ENCODE data around the gene MMS19.
A peak's percentile ranks its signal among the peaks of the same experiment; 100 is the strongest.

The MMS19 gene

DNA sequence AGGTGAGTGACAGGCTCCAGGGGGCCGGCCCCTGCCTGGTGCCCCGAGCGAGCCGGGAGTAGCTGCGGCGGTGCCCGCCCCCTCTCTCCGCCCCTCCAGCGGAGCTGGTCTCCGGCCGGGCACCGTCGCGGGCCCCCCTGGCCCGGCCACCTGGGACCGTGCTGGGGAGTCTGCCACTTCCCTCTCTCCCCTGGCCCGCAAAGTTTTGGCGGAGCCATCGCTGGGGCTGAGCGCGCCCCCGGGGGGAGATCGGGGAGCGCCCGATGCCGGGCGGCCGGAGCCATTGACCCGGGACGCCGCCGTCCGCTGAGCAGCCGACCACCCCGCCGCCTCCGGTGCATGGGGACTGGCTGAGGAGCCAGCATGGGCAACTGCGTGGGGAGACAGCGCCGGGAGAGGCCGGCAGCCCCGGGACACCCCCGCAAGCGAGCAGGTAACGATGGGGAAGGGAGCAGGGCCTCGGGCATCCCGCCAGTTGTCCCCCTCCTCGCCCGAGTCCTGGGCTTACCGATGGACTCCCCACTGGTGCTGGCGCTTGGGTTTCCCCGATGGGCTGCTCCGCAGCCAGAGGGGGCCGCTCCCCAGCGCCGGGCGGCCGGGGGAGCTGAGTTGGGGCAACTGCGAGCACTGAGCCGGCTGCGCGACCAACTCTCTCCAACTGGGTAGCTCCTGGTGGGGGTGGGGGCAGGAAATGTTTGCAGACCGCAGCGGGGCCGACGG, 779 bp upstream of the MMS19 start, which contains the start of gene UBTD1:
Gene UBTD1, plus strand, starts transcription at position 84 of the 720 bp plus-strand sequence. Its CDS starts 280 bp downstream, at position 364.
- Histone ChIP-seq H3K36me3 (no peaks in the 10 kb centered on the region), H3K4me3 (ENCODE audit: low read depth in 1 of 2, low read length in 1 of 2) (peak within 1 kb of the TSS; percentile 94 to 97), H3K27ac (peak within 1 kb of the TSS; percentile 97), H3K27me3 (no peaks in the 10 kb centered on the region), H3K9me3 (no peaks in the 10 kb centered on the region), H3K4me1 (ENCODE audit: control insufficient read depth in 1 of 2, insufficient read depth in 1 of 2, low read depth in 1 of 2, low read length in 1 of 2) (peaks cover 54 to 57% of the 10 kb centered on the region in 2 experiments)
- TF ChIP-seq, protein P1, sequence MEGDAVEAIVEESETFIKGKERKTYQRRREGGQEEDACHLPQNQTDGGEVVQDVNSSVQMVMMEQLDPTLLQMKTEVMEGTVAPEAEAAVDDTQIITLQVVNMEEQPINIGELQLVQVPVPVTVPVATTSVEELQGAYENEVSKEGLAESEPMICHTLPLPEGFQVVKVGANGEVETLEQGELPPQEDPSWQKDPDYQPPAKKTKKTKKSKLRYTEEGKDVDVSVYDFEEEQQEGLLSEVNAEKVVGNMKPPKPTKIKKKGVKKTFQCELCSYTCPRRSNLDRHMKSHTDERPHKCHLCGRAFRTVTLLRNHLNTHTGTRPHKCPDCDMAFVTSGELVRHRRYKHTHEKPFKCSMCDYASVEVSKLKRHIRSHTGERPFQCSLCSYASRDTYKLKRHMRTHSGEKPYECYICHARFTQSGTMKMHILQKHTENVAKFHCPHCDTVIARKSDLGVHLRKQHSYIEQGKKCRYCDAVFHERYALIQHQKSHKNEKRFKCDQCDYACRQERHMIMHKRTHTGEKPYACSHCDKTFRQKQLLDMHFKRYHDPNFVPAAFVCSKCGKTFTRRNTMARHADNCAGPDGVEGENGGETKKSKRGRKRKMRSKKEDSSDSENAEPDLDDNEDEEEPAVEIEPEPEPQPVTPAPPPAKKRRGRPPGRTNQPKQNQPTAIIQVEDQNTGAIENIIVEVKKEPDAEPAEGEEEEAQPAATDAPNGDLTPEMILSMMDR (IDR thresholded peaks at IDR 0.05), result no peak

DNA sequence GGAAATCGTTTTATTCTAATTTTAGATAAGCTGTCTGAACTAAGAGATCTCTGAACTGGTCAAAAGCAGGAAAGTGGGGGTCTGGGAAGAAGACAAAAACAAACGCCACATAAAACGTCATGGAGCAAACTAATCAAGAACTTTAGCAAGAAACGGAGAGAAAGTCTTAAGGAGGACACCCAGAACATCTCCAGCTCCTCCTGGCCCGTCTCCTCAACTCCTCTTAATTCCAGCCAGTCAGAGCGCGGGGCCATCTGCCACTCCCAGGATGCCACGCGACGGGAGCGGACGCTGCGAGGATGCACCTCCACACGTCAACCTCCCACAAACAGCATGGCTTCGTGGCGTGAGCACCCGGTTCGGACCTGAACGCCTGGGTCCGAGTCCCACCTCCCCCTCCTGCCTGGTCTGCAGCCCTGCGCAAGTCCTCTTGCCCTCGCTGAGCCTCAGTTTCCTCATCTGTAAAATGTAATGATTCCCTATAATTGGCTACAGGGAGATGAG, 598 bp downstream of the MMS19 start:
- peak overlapping the region; percentile 97 for H3K27ac ChIP-seq
- peak overlapping the region; percentile 94 to 97 for H3K4me3 ChIP-seq (ENCODE audit: low read depth in 1 of 2, low read length in 1 of 2)
- TF ChIP-seq, protein P1 (IDR thresholded peaks at IDR 0.05), result no peak
- peaks cover 41 to 44% of the 10 kb centered on the region in 2 experiments for H3K4me1 ChIP-seq (ENCODE audit: control insufficient read depth in 1 of 2, insufficient read depth in 1 of 2, low read depth in 1 of 2, low read length in 1 of 2)
- peaks cover 6% of the 10 kb centered on the region for H3K36me3 ChIP-seq
- H3K27me3 ChIP-seq, result no peaks in the 10 kb centered on the region
- no peaks in the 10 kb centered on the region for H3K9me3 ChIP-seq

DNA sequence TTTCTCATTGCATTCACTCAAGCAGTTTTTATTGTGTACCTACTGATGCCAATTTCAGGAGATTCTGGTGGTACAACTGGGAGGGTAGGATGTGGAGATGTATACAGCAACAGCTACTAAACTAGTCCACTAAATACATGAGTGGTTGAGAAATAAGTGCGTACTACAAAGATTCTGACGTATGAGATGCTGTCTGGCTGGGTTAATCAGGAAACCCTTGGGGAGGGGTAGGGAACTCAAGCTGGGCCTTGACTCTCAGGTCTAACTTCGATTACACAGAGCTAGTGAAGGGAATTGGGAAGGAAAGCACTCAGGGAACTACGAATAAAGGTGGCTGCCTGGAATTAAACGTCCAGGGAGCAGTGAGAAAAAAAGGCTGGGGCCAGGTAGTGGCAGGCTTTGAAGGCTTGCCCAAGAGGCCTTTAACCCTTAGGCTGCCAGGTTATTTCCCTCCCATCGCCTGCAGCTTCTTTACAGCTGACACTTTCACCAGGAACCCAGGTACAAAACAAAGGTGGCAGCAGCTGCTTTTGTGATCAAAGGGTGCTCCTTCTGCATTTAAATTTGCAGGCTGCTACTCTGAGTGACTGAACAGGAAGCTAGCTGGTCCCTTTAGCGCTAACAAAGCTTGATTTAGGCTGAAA, 3.2 kb downstream of the MMS19 start:
- Histone ChIP-seq H3K4me3 (ENCODE audit: low read depth in 1 of 2, low read length in 1 of 2) (no peak overlapping the region), H3K27ac (no peak overlapping the region), H3K4me1 (ENCODE audit: control insufficient read depth in 1 of 2, insufficient read depth in 1 of 2, low read depth in 1 of 2, low read length in 1 of 2) (peaks cover 23 to 26% of the 10 kb centered on the region in 2 experiments), H3K36me3 (peaks cover 6% of the 10 kb centered on the region), H3K27me3 (no peaks in the 10 kb centered on the region), H3K9me3 (no peaks in the 10 kb centered on the region)
- TF ChIP-seq, protein P1 (IDR thresholded peaks at IDR 0.05), result no peak

DNA sequence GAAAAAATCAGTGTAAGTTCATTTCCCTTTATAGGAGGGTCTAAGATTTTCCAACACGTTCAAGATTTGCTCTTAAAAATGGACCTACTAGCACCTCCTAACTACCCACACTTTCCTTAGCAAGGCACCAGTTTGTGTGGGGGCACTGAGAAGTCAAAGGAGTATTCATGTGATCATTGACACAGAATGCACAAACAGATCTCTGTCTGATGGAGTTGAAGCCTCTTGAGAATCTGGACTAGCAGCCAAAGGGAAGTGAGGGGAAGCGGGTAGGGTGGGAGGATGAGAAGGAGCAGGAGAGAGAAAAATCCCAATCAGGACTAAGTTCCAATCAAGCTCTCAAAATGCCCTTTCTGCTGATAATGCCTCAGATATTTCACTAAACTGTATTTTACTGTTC, 4.1 kb downstream of the MMS19 start:
- Histone ChIP-seq H3K27ac (no peak overlapping the region), H3K36me3 (peaks cover 6% of the 10 kb centered on the region), H3K27me3 (no peaks in the 10 kb centered on the region), H3K9me3 (no peaks in the 10 kb centered on the region), H3K4me1 (ENCODE audit: control insufficient read depth in 1 of 2, insufficient read depth in 1 of 2, low read depth in 1 of 2, low read length in 1 of 2) (peaks cover 18 to 23% of the 10 kb centered on the region in 2 experiments), H3K4me3 (ENCODE audit: low read depth in 1 of 2, low read length in 1 of 2) (no peak overlapping the region)
- TF ChIP-seq, protein P1 (IDR thresholded peaks at IDR 0.05), result no peak

DNA sequence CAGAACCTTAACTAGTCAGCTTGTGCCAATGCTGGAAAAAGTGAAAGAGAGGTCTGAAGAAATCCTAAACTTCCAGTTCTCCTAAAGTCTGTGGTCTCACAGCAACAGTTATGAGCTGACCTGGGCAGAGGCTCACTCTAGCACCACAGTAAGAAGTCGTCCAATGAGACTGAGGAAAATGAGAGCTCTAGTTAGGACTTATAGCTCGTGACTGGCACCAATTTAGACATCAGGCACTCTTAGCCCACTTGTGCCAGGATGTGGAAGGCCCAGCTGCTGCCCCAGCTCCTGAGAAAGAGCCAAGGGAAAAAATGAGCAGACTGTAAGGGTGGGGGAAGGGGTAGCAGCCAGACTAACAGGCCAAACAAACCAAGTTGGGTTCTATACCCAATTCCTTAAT, 7.6 kb downstream of the MMS19 start:
- Histone ChIP-seq H3K27ac (peak overlapping the region; percentile 40), H3K36me3 (peaks cover 6% of the 10 kb centered on the region), H3K9me3 (no peaks in the 10 kb centered on the region), H3K4me3 (ENCODE audit: low read depth in 1 of 2, low read length in 1 of 2) (no peak overlapping the region), H3K27me3 (no peaks in the 10 kb centered on the region), H3K4me1 (ENCODE audit: control insufficient read depth in 1 of 2, insufficient read depth in 1 of 2, low read depth in 1 of 2, low read length in 1 of 2) (peaks cover 7 to 12% of the 10 kb centered on the region in 2 experiments)
- TF ChIP-seq, protein P1 (IDR thresholded peaks at IDR 0.05), result no peak
